GM12878 (cell line): ENCODE results near the gene BTBD9.

Experiments used
- CREM ChIP-seq: IDR thresholded peaks from 2 replicates; pipeline ENCODE4 v1.6.1; 2014; ENCODE audit warnings: antibody characterized with exemption, low read depth
- JUNB ChIP-seq: IDR thresholded peaks from 2 replicates; pipeline ENCODE4 v1.6.1; 2016; ENCODE audit warnings: antibody characterized with exemption, mild to moderate bottlenecking
- NFIC ChIP-seq: IDR thresholded peaks from 2 replicates; pipeline ENCODE4 v1.6.1; 2012; ENCODE audit warnings: low read depth, mild to moderate bottlenecking, inconsistent platforms, low read length, moderate library complexity
- POLR2AphosphoS5 ChIP-seq: IDR thresholded peaks from 2 replicates; pipeline ENCODE4 v1.6.1; 2011; ENCODE audit warnings: mild to moderate bottlenecking, low read length, inconsistent platforms
- TAF1 ChIP-seq: IDR thresholded peaks from 2 replicates; pipeline ENCODE4 v1.6.1; 2011; ENCODE audit warnings: mild to moderate bottlenecking, low read depth, low read length, borderline replicate concordance
- TBL1XR1 ChIP-seq: IDR thresholded peaks from 2 replicates; pipeline ENCODE4 v1.6.1; 2012; ENCODE audit warnings: low read depth, low read length, improper control_type of control experiment
- YBX1 ChIP-seq: fragments of 450-650 bp; IDR thresholded peaks from 2 replicates; pipeline ENCODE4 v1.6.1; 2016; ENCODE audit warnings: antibody characterized with exemption
- TF ChIP-seq, protein P1 (sequence below): IDR thresholded peaks from 2 replicates; pipeline ENCODE4 v1.6.1; 2011; ENCODE audit warnings: low read depth, low read length, improper control_type of control experiment, borderline replicate concordance
- TF ChIP-seq, protein P2 (sequence below), 3 experiments: IDR thresholded peaks in 2 of 3; conservative IDR thresholded peaks in 1 of 3; 2 replicates each; pipeline ENCODE4 v1.5.1; 2011; ENCODE audit warnings: low read depth in 3 of 3, low read length in 3 of 3, mild to moderate bottlenecking in 3 of 3, control low read depth in 2 of 3, moderate library complexity in 2 of 3, inconsistent platforms in 1 of 3, mixed read lengths in 1 of 3; ENCODE audit not compliant: control insufficient read depth in 2 of 3, insufficient read depth in 1 of 3; ENCODE audit errors: extremely low read depth in 1 of 3
- TF ChIP-seq, protein P3 (sequence below): IDR thresholded peaks from 2 replicates; pipeline ENCODE4 v1.6.1; 2012; ENCODE audit warnings: low read depth, low read length, improper control_type of control experiment

DNA sequence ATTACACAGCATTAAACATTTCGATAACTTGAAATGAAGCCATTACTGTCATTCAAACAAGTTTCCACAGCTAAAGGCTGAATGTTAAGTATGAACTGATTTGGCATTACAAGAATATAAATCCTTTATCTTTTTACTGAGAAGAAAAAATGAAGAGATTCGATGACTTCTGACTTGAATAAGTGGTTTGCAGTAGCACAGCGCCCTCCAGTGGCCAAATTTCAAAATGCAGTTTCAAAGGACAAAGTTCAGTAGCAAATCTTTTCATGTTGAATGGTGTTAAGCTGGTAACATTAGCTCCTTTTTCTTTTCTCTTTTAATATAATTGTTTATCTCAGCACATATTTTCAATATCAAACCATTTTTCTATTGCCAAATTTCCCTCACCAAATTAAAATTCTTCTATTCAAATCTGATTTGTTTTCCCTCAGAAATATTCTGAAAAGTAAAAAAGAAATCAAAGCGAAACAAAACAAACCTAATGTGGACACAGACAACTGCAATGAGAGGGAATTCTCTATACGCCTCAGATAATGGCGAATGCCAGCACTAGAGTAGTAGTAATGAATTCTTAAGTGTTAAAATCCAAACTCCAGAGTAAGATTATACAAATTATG lies 145.7 kb downstream of the BTBD9 start:
- TF ChIP-seq, protein P1, sequence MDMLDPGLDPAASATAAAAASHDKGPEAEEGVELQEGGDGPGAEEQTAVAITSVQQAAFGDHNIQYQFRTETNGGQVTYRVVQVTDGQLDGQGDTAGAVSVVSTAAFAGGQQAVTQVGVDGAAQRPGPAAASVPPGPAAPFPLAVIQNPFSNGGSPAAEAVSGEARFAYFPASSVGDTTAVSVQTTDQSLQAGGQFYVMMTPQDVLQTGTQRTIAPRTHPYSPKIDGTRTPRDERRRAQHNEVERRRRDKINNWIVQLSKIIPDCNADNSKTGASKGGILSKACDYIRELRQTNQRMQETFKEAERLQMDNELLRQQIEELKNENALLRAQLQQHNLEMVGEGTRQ = no peak
- no peak for TF ChIP-seq TBL1XR1
- TF ChIP-seq CREM = no peak
- TF ChIP-seq NFIC = no peak
- TF ChIP-seq YBX1 = no peak
- TF ChIP-seq JUNB = no peak
- TF ChIP-seq, protein P2, sequence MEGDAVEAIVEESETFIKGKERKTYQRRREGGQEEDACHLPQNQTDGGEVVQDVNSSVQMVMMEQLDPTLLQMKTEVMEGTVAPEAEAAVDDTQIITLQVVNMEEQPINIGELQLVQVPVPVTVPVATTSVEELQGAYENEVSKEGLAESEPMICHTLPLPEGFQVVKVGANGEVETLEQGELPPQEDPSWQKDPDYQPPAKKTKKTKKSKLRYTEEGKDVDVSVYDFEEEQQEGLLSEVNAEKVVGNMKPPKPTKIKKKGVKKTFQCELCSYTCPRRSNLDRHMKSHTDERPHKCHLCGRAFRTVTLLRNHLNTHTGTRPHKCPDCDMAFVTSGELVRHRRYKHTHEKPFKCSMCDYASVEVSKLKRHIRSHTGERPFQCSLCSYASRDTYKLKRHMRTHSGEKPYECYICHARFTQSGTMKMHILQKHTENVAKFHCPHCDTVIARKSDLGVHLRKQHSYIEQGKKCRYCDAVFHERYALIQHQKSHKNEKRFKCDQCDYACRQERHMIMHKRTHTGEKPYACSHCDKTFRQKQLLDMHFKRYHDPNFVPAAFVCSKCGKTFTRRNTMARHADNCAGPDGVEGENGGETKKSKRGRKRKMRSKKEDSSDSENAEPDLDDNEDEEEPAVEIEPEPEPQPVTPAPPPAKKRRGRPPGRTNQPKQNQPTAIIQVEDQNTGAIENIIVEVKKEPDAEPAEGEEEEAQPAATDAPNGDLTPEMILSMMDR (IDR thresholded peaks at IDR 0.05 in 2 of 3, conservative IDR thresholded peaks at IDR 0.05 in 1 of 3; ENCODE audit: control insufficient read depth in 2 of 3, extremely low read depth in 1 of 3, insufficient read depth in 1 of 3, low read depth in 3 of 3, low read length in 3 of 3) = peak; percentile 70 to 90 (median 74)
- TF ChIP-seq POLR2AphosphoS5 = no peak
- no peak for TF ChIP-seq TAF1
- TF ChIP-seq, protein P3, sequence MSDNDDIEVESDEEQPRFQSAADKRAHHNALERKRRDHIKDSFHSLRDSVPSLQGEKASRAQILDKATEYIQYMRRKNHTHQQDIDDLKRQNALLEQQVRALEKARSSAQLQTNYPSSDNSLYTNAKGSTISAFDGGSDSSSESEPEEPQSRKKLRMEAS = no peak
